ENCODE measurements around the gene CORO2B. TPM values are rescaled to one million over a fixed set of nuclear protein-coding genes. Genes with fewer than 3 reads are reported as not detected.

CORO2B gene
- total RNA-seq, 1 experiment from 2014 or later, result 0.59 TPM

GRCh38 chr15:68551296-68551635 lies 27.5 kb upstream of the CORO2B start:
- Histone ChIP-seq H2AFZ (no peak overlapping the region), H3K4me2 (no peak overlapping the region), H3K36me3 (ENCODE audit: low read depth) (no peaks in the 10 kb centered on the region), H3K27ac (no peak overlapping the region), H3K4me3 (no peak overlapping the region), H3K27me3 (ENCODE audit: insufficient read depth, low read depth) (peaks cover 8% of the 10 kb centered on the region; the same call in 1 of the 2 replicates), H3K79me2 (ENCODE audit: low read depth) (no peaks in the 10 kb centered on the region), H3K9me2 (ENCODE audit: insufficient read depth) (no peaks in the 10 kb centered on the region), H3F3A (ENCODE audit: insufficient read depth, low read depth) (no peaks in the 10 kb centered on the region), H3K4me1 (replicated peaks; ENCODE audit: insufficient read depth) (no peaks in the 10 kb centered on the region), H3K9me3 (ENCODE audit: insufficient read depth, low read depth) (no peaks in the 10 kb centered on the region), H4K20me1 (ENCODE audit: insufficient read depth) (no peaks in the 10 kb centered on the region)
- intact Hi-C loops (cut with micrococcal nuclease; ENCODE audit: unreplicated experiment), result loop anchor here (2.0 to 10.0 kb wide), 5 partner anchors 234 to 844 kb away; no protein-coding TSS in a partner anchor
- CTCF ChIA-PET, result interaction anchor here (0.9 to 1.0 kb wide), 2 partner anchors 122 to 245 kb away, joined by 3 to 12 read pairs; no protein-coding TSS in a partner anchor
- POLR2A ChIA-PET (ENCODE audit: unreplicated experiment), result no interaction called here
- no peak for DNase-seq
- no peak for TF ChIP-seq EZH2 (IDR thresholded peaks at IDR 0.05; ENCODE audit: low read depth)
- TF ChIP-seq, protein P1, sequence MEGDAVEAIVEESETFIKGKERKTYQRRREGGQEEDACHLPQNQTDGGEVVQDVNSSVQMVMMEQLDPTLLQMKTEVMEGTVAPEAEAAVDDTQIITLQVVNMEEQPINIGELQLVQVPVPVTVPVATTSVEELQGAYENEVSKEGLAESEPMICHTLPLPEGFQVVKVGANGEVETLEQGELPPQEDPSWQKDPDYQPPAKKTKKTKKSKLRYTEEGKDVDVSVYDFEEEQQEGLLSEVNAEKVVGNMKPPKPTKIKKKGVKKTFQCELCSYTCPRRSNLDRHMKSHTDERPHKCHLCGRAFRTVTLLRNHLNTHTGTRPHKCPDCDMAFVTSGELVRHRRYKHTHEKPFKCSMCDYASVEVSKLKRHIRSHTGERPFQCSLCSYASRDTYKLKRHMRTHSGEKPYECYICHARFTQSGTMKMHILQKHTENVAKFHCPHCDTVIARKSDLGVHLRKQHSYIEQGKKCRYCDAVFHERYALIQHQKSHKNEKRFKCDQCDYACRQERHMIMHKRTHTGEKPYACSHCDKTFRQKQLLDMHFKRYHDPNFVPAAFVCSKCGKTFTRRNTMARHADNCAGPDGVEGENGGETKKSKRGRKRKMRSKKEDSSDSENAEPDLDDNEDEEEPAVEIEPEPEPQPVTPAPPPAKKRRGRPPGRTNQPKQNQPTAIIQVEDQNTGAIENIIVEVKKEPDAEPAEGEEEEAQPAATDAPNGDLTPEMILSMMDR (conservative IDR thresholded peaks at IDR 0.05), result no peak
- BruUV-seq (replicated peaks), result no TSS peak

DNA sequence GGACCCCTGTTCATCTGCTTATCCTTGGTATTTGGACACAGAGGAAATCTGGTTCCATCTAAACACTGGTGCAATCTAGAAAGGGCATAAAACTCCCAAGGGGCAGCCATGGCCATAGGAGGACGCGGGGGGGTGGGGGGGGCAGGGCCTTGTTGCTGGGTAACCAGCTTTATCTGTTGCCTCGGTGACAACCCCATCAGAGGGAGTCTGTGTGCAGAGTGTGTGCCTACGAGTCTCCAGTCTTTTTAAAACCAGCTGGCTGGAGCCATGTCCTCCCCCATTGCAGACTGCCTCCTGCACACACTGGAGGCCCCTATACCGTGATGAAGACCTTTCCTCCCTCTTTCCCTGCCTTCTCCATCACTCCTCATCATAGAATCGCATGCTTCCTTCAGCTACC lies 26.4 kb upstream of the CORO2B start:
- Histone ChIP-seq H3K4me2 (no peak overlapping the region), H2AFZ (no peak overlapping the region)

GRCh38 chr15:68552773-68553172 lies 26.0 kb upstream of the CORO2B start:
- peak in 1 of 2 experiments; percentile 20 for DNase-seq
- H3K36me3 ChIP-seq (ENCODE audit: low read depth), result no peaks in the 10 kb centered on the region
- H3K9me3 ChIP-seq (ENCODE audit: insufficient read depth, low read depth), result no peaks in the 10 kb centered on the region
- TF ChIP-seq EZH2 (IDR thresholded peaks at IDR 0.05; ENCODE audit: low read depth), result no peak
- H3K79me2 ChIP-seq (ENCODE audit: low read depth), result no peaks in the 10 kb centered on the region
- H3F3A ChIP-seq (ENCODE audit: insufficient read depth, low read depth), result no peaks in the 10 kb centered on the region
- H3K4me3 ChIP-seq, result no peak overlapping the region
- no peak overlapping the region for H3K27ac ChIP-seq
- H3K27me3 ChIP-seq (ENCODE audit: insufficient read depth, low read depth), result peaks cover 8% of the 10 kb centered on the region; the same call in 1 of the 2 replicates
- POLR2A ChIA-PET (ENCODE audit: unreplicated experiment), result no interaction called here
- no TSS peak for BruUV-seq (replicated peaks)
- no peaks in the 10 kb centered on the region for H3K9me2 ChIP-seq (ENCODE audit: insufficient read depth)
- no peaks in the 10 kb centered on the region for H3K4me1 ChIP-seq (replicated peaks; ENCODE audit: insufficient read depth)
- H4K20me1 ChIP-seq (ENCODE audit: insufficient read depth), result no peaks in the 10 kb centered on the region
- no peak overlapping the region for H2AFZ ChIP-seq
- H3K4me2 ChIP-seq, result no peak overlapping the region
- intact Hi-C loops (cut with micrococcal nuclease; ENCODE audit: unreplicated experiment), result loop anchor here (10.0 kb wide), 3 partner anchors 232 to 842 kb away; no protein-coding TSS in a partner anchor
- CTCF ChIA-PET, result interaction anchor here (0.6 kb wide), 1 partner anchor 154 kb away, joined by 3 read pairs; no protein-coding TSS in a partner anchor

More for the DNA sequence above, 26.4 kb upstream of the CORO2B start:
- Histone ChIP-seq H3K9me3 (ENCODE audit: insufficient read depth, low read depth) (no peaks in the 10 kb centered on the region), H3K79me2 (ENCODE audit: low read depth) (no peaks in the 10 kb centered on the region), H3K27ac (no peak overlapping the region), H3K27me3 (ENCODE audit: insufficient read depth, low read depth) (peaks cover 8% of the 10 kb centered on the region; the same call in 1 of the 2 replicates), H3K36me3 (ENCODE audit: low read depth) (no peaks in the 10 kb centered on the region), H3K9me2 (ENCODE audit: insufficient read depth) (no peaks in the 10 kb centered on the region), H3K4me1 (replicated peaks; ENCODE audit: insufficient read depth) (no peaks in the 10 kb centered on the region), H3F3A (ENCODE audit: insufficient read depth, low read depth) (no peaks in the 10 kb centered on the region), H3K4me3 (no peak overlapping the region), H4K20me1 (ENCODE audit: insufficient read depth) (no peaks in the 10 kb centered on the region)
- CTCF ChIA-PET, result interaction anchor here (0.6 kb wide), 1 partner anchor 155 kb away, joined by 3 read pairs; no protein-coding TSS in a partner anchor
- no peak for TF ChIP-seq EZH2 (IDR thresholded peaks at IDR 0.05; ENCODE audit: low read depth)
- TF ChIP-seq, protein P1 (conservative IDR thresholded peaks at IDR 0.05), result no peak
- BruUV-seq (replicated peaks), result no TSS peak
- intact Hi-C loops (cut with micrococcal nuclease; ENCODE audit: unreplicated experiment), result loop anchor here (10.0 kb wide), 3 partner anchors 232 to 842 kb away; no protein-coding TSS in a partner anchor
- POLR2A ChIA-PET (ENCODE audit: unreplicated experiment), result no interaction called here
- DNase-seq, result no peak

All from PC-9 (cell line).